Retina (tissue), 1 donor: ENCODE measurements around the gene ABCC2.
A peak's percentile ranks its signal among the peaks of the same experiment; 100 is the strongest.
"Not testable (repeated sequence)": the region's sequence is repeated elsewhere in the genome, so short reads cannot be mapped to it uniquely, and the experiment has no call there.

Experiments
- DNase-seq: peaks from one replicate; pipeline ENCODE4 v3.0.0-alpha.2; 2016

ABCC2 gene

GRCh38 chr10:99782447-99783286 is at the start of gene ABCC2:
Gene ABCC2 (plus strand): TSS chr10:99782640. CDS start chr10:99782845, 205 bp downstream.
- no peak for DNase-seq

GRCh38 chr10:99733366-99733765 is 49.1 kb upstream of the ABCC2 start:
- peak; percentile 2 for DNase-seq

GRCh38 chr10:99734111-99734510 is 48.3 kb upstream of the ABCC2 start:
- not testable (repeated sequence) for DNase-seq

- no peak for DNase-seq
Measured at GRCh38 chr10:99740260-99740659, 42.2 kb upstream of the ABCC2 start.

GRCh38 chr10:99740933-99741559 is 41.4 kb upstream of the ABCC2 start:
- DNase-seq = no peak

- DNase-seq = no peak
Measured at GRCh38 chr10:99742254-99742653, 40.2 kb upstream of the ABCC2 start.

- no peak for DNase-seq
Measured at GRCh38 chr10:99742701-99743100, 39.7 kb upstream of the ABCC2 start.

GRCh38 chr10:99743841-99744240 is 38.6 kb upstream of the ABCC2 start:
- no peak for DNase-seq

GRCh38 chr10:99746166-99746565 is 36.3 kb upstream of the ABCC2 start:
- not testable (repeated sequence) for DNase-seq

- DNase-seq = no peak
Measured at GRCh38 chr10:99748823-99749451, 33.5 kb upstream of the ABCC2 start.

GRCh38 chr10:99750641-99751040 is 31.8 kb upstream of the ABCC2 start:
- DNase-seq = no peak

GRCh38 chr10:99754670-99755069 is 27.8 kb upstream of the ABCC2 start:
- no peak for DNase-seq

- no peak for DNase-seq
Measured at GRCh38 chr10:99756159-99756558, 26.3 kb upstream of the ABCC2 start.

GRCh38 chr10:99758211-99758891 is 24.1 kb upstream of the ABCC2 start:
- DNase-seq = no peak

GRCh38 chr10:99760321-99760720 is 22.1 kb upstream of the ABCC2 start:
- DNase-seq = no peak

GRCh38 chr10:99761365-99761764 is 21.1 kb upstream of the ABCC2 start:
- no peak for DNase-seq

GRCh38 chr10:99765672-99766301 is 16.7 kb upstream of the ABCC2 start:
- DNase-seq = no peak

- no peak for DNase-seq
Measured at GRCh38 chr10:99766302-99766681, 16.1 kb upstream of the ABCC2 start.

- DNase-seq = no peak
Measured at GRCh38 chr10:99767901-99768300, 14.5 kb upstream of the ABCC2 start.

- DNase-seq = no peak
Measured at GRCh38 chr10:99768556-99768955, 13.9 kb upstream of the ABCC2 start.

GRCh38 chr10:99769706-99770105 is 12.7 kb upstream of the ABCC2 start:
- DNase-seq = no peak

GRCh38 chr10:99770408-99771045 is 11.9 kb upstream of the ABCC2 start:
- DNase-seq = no peak
